Activated T-cell treated with anti-CD3 and anti-CD28 coated beads for 24 hours (primary cell): ENCODE data around the gene PIK3C2B.

Experiments
- DNase-seq: peaks from one replicate; pipeline ENCODE4 v3.0.0-alpha.2; 2020; ENCODE audit warnings: low read depth

The PIK3C2B gene

GRCh38 chr1:204478172-204478899, 16.3 kb downstream of the PIK3C2B start:
- no peak for DNase-seq

GRCh38 chr1:204477036-204477740, 17.4 kb downstream of the PIK3C2B start:
- DNase-seq = no peak

DNA sequence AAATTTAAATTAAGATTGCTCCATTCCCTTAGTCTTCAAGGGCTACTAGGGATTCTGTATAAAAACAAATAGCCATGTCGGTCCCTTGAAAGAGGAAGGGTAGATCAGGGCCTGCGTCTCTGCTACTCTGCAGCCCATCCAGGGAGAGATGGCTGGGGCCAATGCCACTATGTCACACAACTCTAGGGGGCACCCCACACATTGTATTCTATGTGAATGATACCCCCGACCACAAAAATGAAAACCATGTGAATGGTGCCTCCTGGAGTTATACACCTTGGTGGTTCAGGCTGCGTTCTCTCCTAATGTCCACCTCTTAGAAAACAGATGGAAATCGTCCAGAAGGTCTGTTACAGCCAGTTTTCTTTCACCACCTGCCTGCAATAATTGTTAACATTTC, 18.0 kb downstream of the PIK3C2B start:
- no peak for DNase-seq

GRCh38 chr1:204475656-204476432, 18.8 kb downstream of the PIK3C2B start:
- no peak for DNase-seq

DNA sequence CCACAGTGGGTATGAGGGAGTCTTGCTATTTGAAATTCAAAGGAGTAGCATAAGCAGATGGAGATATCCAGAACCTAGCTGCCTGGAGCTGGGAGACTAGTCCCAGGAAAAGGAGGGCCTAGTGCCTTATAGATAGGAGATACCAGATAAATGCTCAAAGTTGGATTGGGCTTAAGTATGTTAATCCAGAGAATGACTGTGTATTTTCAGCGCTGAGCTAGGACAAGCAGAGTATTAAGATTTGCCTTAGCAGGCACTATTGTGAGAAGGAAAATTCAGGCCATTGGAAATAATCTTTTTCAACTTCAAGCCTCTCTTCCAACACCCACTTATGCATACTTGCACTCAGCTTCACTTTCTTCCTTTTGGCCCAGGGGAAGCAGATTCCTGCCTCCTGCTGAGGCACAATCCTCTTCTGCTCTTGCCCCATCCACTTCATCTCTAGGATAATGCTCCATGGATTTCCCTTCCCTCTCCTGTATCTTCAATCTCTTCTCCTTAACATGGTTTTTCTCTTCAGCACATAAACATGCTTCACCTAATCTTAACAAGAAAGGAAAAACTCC, 21.1 kb downstream of the PIK3C2B start:
- no peak for DNase-seq

GRCh38 chr1:204472660-204473059, 21.9 kb downstream of the PIK3C2B start:
- DNase-seq = no peak

DNA sequence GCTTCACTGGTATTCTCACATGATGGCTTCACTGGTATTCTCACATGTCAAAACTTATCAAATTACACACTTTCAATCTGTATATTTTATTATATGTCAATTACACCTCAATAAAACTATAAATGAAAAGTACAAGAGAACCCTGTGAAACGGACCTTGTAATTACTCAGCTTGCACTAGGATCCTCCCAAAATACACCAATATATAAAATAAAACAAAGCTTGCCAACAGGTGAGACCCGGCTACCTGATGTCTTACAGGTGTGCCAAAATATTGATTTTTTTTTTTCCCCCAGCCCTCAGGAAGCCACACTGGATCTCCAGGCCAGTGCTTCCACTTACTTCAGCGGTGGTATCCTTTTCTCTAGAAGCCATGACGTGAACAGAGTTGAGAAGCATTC, 22.9 kb downstream of the PIK3C2B start:
- no peak for DNase-seq

- no peak for DNase-seq
These were observed 25.3 kb downstream of the PIK3C2B start for GRCh38 chr1:204469304-204469703.

- no peak for DNase-seq
These were observed 25.8 kb downstream of the PIK3C2B start for GRCh38 chr1:204468766-204469302.

DNA sequence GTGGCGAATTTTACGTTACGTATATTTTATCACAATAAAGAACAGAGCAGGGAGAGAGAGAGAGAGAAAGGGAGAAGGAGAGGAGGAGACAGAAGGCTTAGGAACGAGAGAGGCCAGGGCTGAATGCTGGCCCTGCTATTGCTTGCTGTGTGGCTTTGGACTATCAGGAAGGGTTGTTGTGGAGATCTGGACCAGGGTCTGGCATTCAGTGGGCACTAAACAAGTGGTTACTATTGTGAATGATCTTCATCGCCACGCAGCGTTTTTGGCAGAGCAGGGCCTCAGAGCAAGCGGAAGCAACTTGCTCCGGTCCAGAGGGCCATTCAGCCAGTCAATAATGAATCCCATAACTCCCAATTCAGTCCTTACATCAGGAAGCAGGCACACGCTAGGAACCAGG, 26.4 kb downstream of the PIK3C2B start:
- no peak for DNase-seq

DNA sequence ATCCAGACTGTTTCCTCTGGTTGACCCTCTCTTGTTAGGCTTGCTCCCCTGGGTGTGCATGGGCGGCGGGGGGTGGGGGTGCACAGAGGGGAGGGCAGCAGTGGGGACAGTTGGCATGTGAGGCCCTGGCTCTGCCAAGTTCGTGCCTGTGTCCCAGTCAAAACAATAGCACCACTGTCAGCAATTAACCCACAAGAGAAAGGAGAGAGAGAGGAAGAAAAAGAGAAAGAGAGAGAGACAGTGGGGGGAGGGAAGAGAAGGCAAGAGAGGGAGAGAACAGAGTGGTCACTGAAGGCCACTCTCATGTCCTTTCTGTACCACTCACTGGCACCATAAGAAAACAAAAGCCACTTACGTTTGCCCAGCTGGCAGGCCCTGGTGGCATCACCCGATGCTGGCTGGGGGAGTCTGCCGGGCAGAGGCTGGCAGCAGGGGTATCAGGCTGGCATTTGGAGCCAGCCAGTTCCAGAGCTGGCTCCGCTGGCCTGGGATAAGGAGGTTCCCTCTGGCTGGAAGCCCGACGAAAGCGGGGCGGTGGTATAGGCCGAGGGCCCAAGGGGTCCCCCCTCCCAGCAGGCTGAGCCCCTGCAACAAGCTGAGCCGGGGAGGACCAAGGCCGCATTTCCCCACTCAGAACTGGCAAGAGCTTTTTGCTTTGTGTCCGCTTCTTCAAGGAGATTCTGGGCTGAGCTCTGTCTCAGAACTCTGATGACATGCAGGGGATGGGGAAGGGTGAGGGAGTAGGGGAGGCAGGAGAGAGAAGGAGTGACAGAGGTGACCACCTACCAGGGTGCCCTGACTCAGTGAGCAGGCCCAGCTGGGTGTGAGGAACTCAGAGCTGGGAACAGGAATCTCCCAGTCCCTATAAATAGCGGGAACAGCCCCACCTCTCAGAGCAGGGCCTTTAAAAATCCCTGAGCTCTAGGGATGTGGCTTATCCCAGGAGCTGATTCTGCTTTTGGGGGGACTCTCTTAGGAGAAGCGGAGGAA, 27.9 kb downstream of the PIK3C2B start:
- no peak for DNase-seq

GRCh38 chr1:204465546-204466415, 28.8 kb downstream of the PIK3C2B start:
- no peak for DNase-seq

DNA sequence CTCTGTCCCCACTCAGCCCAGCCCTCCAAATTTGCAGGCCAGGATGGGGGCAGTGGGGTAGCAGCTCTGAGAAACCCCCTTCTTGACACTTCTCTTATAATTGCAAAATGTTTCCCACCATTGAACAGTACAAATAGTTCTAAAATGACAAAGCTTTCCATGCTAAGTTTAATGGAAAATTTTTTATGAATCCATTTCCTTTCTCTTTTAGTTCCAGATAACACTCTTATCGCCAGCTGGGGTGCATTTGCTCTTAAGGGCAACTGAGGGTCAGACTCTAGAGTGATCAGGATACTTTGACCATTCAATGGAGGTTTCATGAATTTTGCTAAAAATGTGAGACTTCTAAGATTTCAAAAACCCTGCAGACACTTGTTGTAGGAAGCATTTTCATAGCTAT, 29.9 kb downstream of the PIK3C2B start:
- DNase-seq = no peak

DNA sequence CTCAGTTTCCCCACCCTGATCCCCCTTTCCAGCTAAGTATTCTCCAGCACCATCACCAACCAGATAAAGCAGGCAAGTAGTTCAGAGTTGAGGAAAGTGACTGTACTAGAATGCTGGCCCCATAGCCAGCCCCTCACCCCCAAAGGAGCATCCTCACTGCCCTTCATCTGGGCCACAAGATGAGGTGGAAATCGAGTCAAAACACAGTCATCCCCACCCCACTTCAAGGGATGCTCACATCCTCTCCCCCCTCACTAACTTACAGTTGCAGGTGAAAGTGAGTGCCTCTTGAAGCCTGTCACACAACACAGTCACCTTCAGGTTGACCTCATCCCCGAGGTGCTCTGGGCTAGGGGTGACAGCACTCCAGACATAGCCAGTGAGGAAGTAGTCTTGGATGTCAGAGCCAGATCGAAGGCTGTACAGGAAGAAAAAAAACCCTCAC, 30.4 kb downstream of the PIK3C2B start:
- DNase-seq = no peak

GRCh38 chr1:204463125-204464060, 31.2 kb downstream of the PIK3C2B start:
- DNase-seq = no peak

GRCh38 chr1:204462229-204462561, 32.4 kb downstream of the PIK3C2B start:
- DNase-seq = no peak

GRCh38 chr1:204461331-204462228, 33.0 kb downstream of the PIK3C2B start:
- no peak for DNase-seq

DNA sequence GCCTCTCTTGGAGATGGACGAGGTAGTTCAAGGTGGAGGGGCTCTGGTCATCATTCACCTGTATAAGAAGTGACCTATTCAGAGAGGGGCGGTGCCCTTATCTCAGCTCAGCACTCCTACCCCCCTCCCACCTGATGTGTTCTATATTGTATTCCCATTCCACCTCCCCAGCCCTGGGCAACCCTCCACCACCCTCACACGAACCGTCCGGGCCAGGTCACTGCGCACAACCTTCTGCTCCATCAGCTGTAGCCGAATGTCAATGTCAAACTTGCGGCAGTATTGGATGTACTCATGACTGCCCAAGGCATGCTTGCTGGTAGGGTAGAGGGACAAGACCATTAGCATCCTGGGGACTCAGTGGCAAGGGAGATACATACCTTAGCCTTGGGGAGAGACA, 34.3 kb downstream of the PIK3C2B start:
- DNase-seq = no peak
